Memory B cell (primary cell): ENCODE results near the gene DAZ4.
"Not testable (repeated sequence)": the region's sequence is repeated elsewhere in the genome, so short reads cannot be mapped to it uniquely, and the experiment has no call there.

Source experiments
- ATAC-seq: fragments of 150-1000 bp; cut with Tn5 transposase; 2 replicates; pipeline ENCODE4 v1.10.0; 2021; ENCODE audit warnings: low read depth, mild to moderate bottlenecking, moderate library complexity
- DNase-seq, 2 donors: peaks; one replicate each; pipeline ENCODE4 v3.0.0; 2022; ENCODE audit warnings: low spot score in 2 of 2
- H3K27ac Mint-ChIP-seq: one replicate; pipeline ENCODE4 v1.8.0; 2022; ENCODE audit warnings: mild to moderate bottlenecking, moderate library complexity, mixed read lengths
- H3K27me3 Mint-ChIP-seq: one replicate; pipeline ENCODE4 v1.8.0; 2022; ENCODE audit warnings: mixed read lengths
- H3K36me3 Mint-ChIP-seq: one replicate; pipeline ENCODE4 v1.8.0; 2022; ENCODE audit warnings: mild to moderate bottlenecking, mixed read lengths
- H3K4me1 Mint-ChIP-seq: one replicate; pipeline ENCODE4 v1.8.0; 2022; ENCODE audit warnings: mixed read lengths
- H3K4me3 Mint-ChIP-seq: one replicate; pipeline ENCODE4 v1.8.0; 2022; ENCODE audit warnings: mild to moderate bottlenecking, moderate library complexity, mixed read lengths
- H3K9me3 Mint-ChIP-seq: one replicate; pipeline ENCODE4 v1.8.0; 2022; ENCODE audit warnings: mixed read lengths

Gene DAZ4

GRCh38 chrY:24833619-24834018 is at the start of gene DAZ4:
Gene DAZ4, plus strand, starts transcription at chrY:24833919. Its CDS starts 208 bp downstream, at chrY:24834127.
- not testable (repeated sequence) for ATAC-seq

GRCh38 chrY:24813293-24813692 is 20.4 kb upstream of the DAZ4 start, which contains the start of gene DAZ3:
Gene DAZ3, minus strand, starts transcription at chrY:24813393. Its CDS starts 208 bp downstream, at chrY:24813185.
- not testable (repeated sequence) for H3K4me3 Mint-ChIP-seq

More at GRCh38 chrY:24833619-24834018, at the start of gene DAZ4:
- not testable (repeated sequence) for H3K9me3 Mint-ChIP-seq, H3K4me1 Mint-ChIP-seq, H3K27ac Mint-ChIP-seq, H3K36me3 Mint-ChIP-seq, H3K4me3 Mint-ChIP-seq, H3K27me3 Mint-ChIP-seq, DNase-seq

GRCh38 chrY:24821836-24822235 is 11.9 kb upstream of the DAZ4 start:
- not testable (repeated sequence) for DNase-seq

More at GRCh38 chrY:24813293-24813692, 20.4 kb upstream of the DAZ4 start, which contains the start of gene DAZ3:
- not testable (repeated sequence) for DNase-seq, H3K27ac Mint-ChIP-seq, ATAC-seq, H3K27me3 Mint-ChIP-seq, H3K4me1 Mint-ChIP-seq, H3K9me3 Mint-ChIP-seq, H3K36me3 Mint-ChIP-seq

GRCh38 chrY:24824184-24824879 is 9.4 kb upstream of the DAZ4 start:
- ATAC-seq, DNase-seq, H3K9me3 Mint-ChIP-seq, H3K27me3 Mint-ChIP-seq, H3K36me3 Mint-ChIP-seq, H3K27ac Mint-ChIP-seq, H3K4me1 Mint-ChIP-seq, H3K4me3 Mint-ChIP-seq: not testable (repeated sequence)

More at GRCh38 chrY:24821836-24822235, 11.9 kb upstream of the DAZ4 start:
- not testable (repeated sequence) for H3K27ac Mint-ChIP-seq, H3K27me3 Mint-ChIP-seq, H3K4me1 Mint-ChIP-seq, H3K9me3 Mint-ChIP-seq, H3K4me3 Mint-ChIP-seq, ATAC-seq, H3K36me3 Mint-ChIP-seq

GRCh38 chrY:24825069-24825468 is 8.7 kb upstream of the DAZ4 start:
- not testable (repeated sequence) for H3K4me1 Mint-ChIP-seq, H3K27me3 Mint-ChIP-seq, H3K27ac Mint-ChIP-seq, H3K9me3 Mint-ChIP-seq, H3K36me3 Mint-ChIP-seq, DNase-seq, ATAC-seq, H3K4me3 Mint-ChIP-seq
